IgD-negative memory B cell (primary cell): ENCODE measurements around the gene VDAC2. TPM values are rescaled to one million over a fixed set of nuclear protein-coding genes. Genes with fewer than 3 reads are reported as not detected.
A peak's percentile ranks its signal among the peaks of the same experiment; 100 is the strongest.

Experiments used
- H3K27ac Mint-ChIP-seq, 3 donors: one replicate each; pipeline ENCODE4 v1.8.0; 2020 to 2022; ENCODE audit warnings: mild to moderate bottlenecking in 3 of 3, mixed read lengths in 3 of 3, moderate library complexity in 1 of 3
- H3K27me3 Mint-ChIP-seq: one replicate; pipeline ENCODE4 v1.8.0; 2021; ENCODE audit warnings: mixed read lengths
- H3K36me3 Mint-ChIP-seq: one replicate; pipeline ENCODE4 v1.8.0; 2020; ENCODE audit warnings: mild to moderate bottlenecking, mixed read lengths
- H3K4me1 Mint-ChIP-seq, 3 donors: one replicate each; pipeline ENCODE4 v1.8.0; 2020 to 2022; ENCODE audit warnings: mixed read lengths in 3 of 3, mild to moderate bottlenecking in 1 of 3
- H3K4me3 Mint-ChIP-seq, 4 donors: one replicate each; pipeline ENCODE4 v1.8.0; 2020 to 2022; ENCODE audit warnings: mild to moderate bottlenecking in 4 of 4, mixed read lengths in 4 of 4, moderate library complexity in 3 of 4
- H3K9me3 Mint-ChIP-seq, 3 donors: one replicate each; pipeline ENCODE4 v1.8.0; 2020 to 2021; ENCODE audit warnings: mixed read lengths in 3 of 3, mild to moderate bottlenecking in 1 of 3
- polyA plus RNA-seq: library from polyadenylated mRNA; unstranded; fragments of 300-500 nt; fragmentation: Illumina TruSeq; gene quantifications from one replicate; pipeline ENCODE4 v1.2.3, GENCODE V29; 2021

VDAC2 gene
- polyA plus RNA-seq, 1 donor from 2014 or later: 134 TPM

- Mint-ChIP-seq H3K27ac (peak overlapping the region in 1 of 3 donors; percentile 33), H3K9me3 (no peaks in the 10 kb centered on the region), H3K36me3 (peaks cover 2% of the 10 kb centered on the region), H3K4me1 (peaks cover 18 to 28% (median 19%) of the 10 kb centered on the region in 3 donors), H3K4me3 (no peak overlapping the region), H3K27me3 (no peaks in the 10 kb centered on the region)
Measured at GRCh38 chr10:75229971-75230370, 19.4 kb downstream of the VDAC2 start.

- Mint-ChIP-seq H3K9me3 (no peaks in the 10 kb centered on the region), H3K27ac (peak overlapping the region; percentile 37 to 94 (median 79)), H3K36me3 (peaks cover 2% of the 10 kb centered on the region), H3K27me3 (no peaks in the 10 kb centered on the region), H3K4me1 (peaks cover 12 to 22% (median 14%) of the 10 kb centered on the region in 3 donors), H3K4me3 (peak overlapping the region in 3 of 4 donors; percentile 3 to 59 (median 5))
Measured at GRCh38 chr10:75230600-75231038, 20.0 kb downstream of the VDAC2 start.

GRCh38 chr10:75231672-75232581 lies 21.3 kb downstream of the VDAC2 start:
- Mint-ChIP-seq H3K4me3 (peak overlapping the region in 3 of 4 donors; percentile 10 to 86 (median 76)), H3K27ac (peak overlapping the region in 2 of 3 donors; percentile 4 to 8), H3K27me3 (no peaks in the 10 kb centered on the region), H3K9me3 (no peaks in the 10 kb centered on the region), H3K36me3 (peaks cover 2% of the 10 kb centered on the region), H3K4me1 (peaks cover 8 to 18% (median 16%) of the 10 kb centered on the region in 3 donors)

GRCh38 chr10:75233444-75234016 lies 22.9 kb downstream of the VDAC2 start:
- Mint-ChIP-seq H3K9me3 (no peaks in the 10 kb centered on the region), H3K27me3 (no peaks in the 10 kb centered on the region)

GRCh38 chr10:75234017-75234682 lies 23.6 kb downstream of the VDAC2 start:
- Mint-ChIP-seq H3K36me3 (peaks cover 2% of the 10 kb centered on the region), H3K27me3 (no peaks in the 10 kb centered on the region), H3K27ac (peak overlapping the region; percentile 8 to 87 (median 67)), H3K4me1 (peaks cover 8 to 16% (median 15%) of the 10 kb centered on the region in 3 donors), H3K9me3 (no peaks in the 10 kb centered on the region), H3K4me3 (peak overlapping the region; percentile 83 to 93 (median 90))

More at GRCh38 chr10:75233444-75234016, 22.9 kb downstream of the VDAC2 start:
- peak overlapping the region; percentile 74 to 93 (median 84) for H3K4me3 Mint-ChIP-seq
- peaks cover 8 to 16% (median 16%) of the 10 kb centered on the region in 3 donors for H3K4me1 Mint-ChIP-seq
- H3K36me3 Mint-ChIP-seq: peaks cover 2% of the 10 kb centered on the region
- peak overlapping the region; percentile 8 to 87 (median 67) for H3K27ac Mint-ChIP-seq

- Mint-ChIP-seq H3K36me3 (peaks cover 2% of the 10 kb centered on the region), H3K9me3 (no peaks in the 10 kb centered on the region), H3K27me3 (no peaks in the 10 kb centered on the region), H3K4me3 (peak overlapping the region; percentile 84 to 93 (median 90)), H3K4me1 (peaks cover 8 to 16% (median 15%) of the 10 kb centered on the region in 3 donors), H3K27ac (peak overlapping the region; percentile 8 to 80 (median 67))
Measured at GRCh38 chr10:75234683-75235374, 24.2 kb downstream of the VDAC2 start.

- no peaks in the 10 kb centered on the region for H3K27me3 Mint-ChIP-seq
- H3K36me3 Mint-ChIP-seq: peaks cover 2% of the 10 kb centered on the region
- peaks cover 6 to 14% (median 13%) of the 10 kb centered on the region in 3 donors for H3K4me1 Mint-ChIP-seq
- H3K9me3 Mint-ChIP-seq: no peaks in the 10 kb centered on the region
- H3K4me3 Mint-ChIP-seq: peak within 1 kb of the TSS; percentile 84 to 93 (median 90)
- H3K27ac Mint-ChIP-seq: peak within 1 kb of the TSS in 2 of 3 donors; percentile 57 to 90
Measured at GRCh38 chr10:75235375-75236177, 25.0 kb downstream of the VDAC2 start, which contains the start of gene COMTD1. TSS of gene COMTD1 (minus strand) at chr10:75235957. CDS start at chr10:75235928, 29 bp downstream.

- Mint-ChIP-seq H3K27ac (peak overlapping the region in 2 of 3 donors; percentile 57 to 90), H3K9me3 (no peaks in the 10 kb centered on the region), H3K4me3 (peak overlapping the region; percentile 38 to 79 (median 76)), H3K4me1 (peaks cover 4 to 11% (median 10%) of the 10 kb centered on the region in 3 donors), H3K36me3 (no peaks in the 10 kb centered on the region), H3K27me3 (no peaks in the 10 kb centered on the region)
Measured at GRCh38 chr10:75236178-75236825, 25.7 kb downstream of the VDAC2 start.

- H3K9me3 Mint-ChIP-seq: no peaks in the 10 kb centered on the region
Measured at GRCh38 chr10:75238182-75239095, 27.8 kb downstream of the VDAC2 start.

GRCh38 chr10:75239096-75239790 lies 28.6 kb downstream of the VDAC2 start:
- no peaks in the 10 kb centered on the region for H3K27me3 Mint-ChIP-seq
- peaks cover 0 to 3% (median 0%) of the 10 kb centered on the region in 3 donors for H3K9me3 Mint-ChIP-seq
- H3K4me1 Mint-ChIP-seq: peaks cover 0 to 6% (median 4%) of the 10 kb centered on the region in 3 donors
- no peaks in the 10 kb centered on the region for H3K36me3 Mint-ChIP-seq
- peak overlapping the region in 1 of 4 donors; percentile 20 for H3K4me3 Mint-ChIP-seq
- H3K27ac Mint-ChIP-seq: no peak overlapping the region

More at GRCh38 chr10:75238182-75239095, 27.8 kb downstream of the VDAC2 start:
- peaks cover 3 to 6% (median 4%) of the 10 kb centered on the region in 3 donors for H3K4me1 Mint-ChIP-seq
- peak overlapping the region in 2 of 4 donors; percentile 30 to 38 for H3K4me3 Mint-ChIP-seq
- no peak overlapping the region for H3K27ac Mint-ChIP-seq
- H3K27me3 Mint-ChIP-seq: no peaks in the 10 kb centered on the region
- no peaks in the 10 kb centered on the region for H3K36me3 Mint-ChIP-seq

GRCh38 chr10:75240329-75241076 lies 29.9 kb downstream of the VDAC2 start:
- no peaks in the 10 kb centered on the region for H3K27me3 Mint-ChIP-seq
- H3K4me3 Mint-ChIP-seq: no peak overlapping the region
- H3K9me3 Mint-ChIP-seq: peaks cover 0 to 4% (median 0%) of the 10 kb centered on the region in 3 donors
- H3K4me1 Mint-ChIP-seq: peaks cover 0 to 6% (median 4%) of the 10 kb centered on the region in 3 donors
- no peak overlapping the region for H3K27ac Mint-ChIP-seq
- no peaks in the 10 kb centered on the region for H3K36me3 Mint-ChIP-seq
